ENCODE results near the gene NPNT.

- TF ChIP-seq CTCF (IDR thresholded peaks at IDR 0.05; ENCODE audit: low read depth, low read length) = no peak
- TF ChIP-seq POLR2A (IDR thresholded peaks at IDR 0.05; ENCODE audit: extremely low read depth, insufficient read length) = no peak
Observed at GRCh38 chr4:105990933-105991332, 95.7 kb downstream of the NPNT start.

Measured in NB4 (cell line).